GM18502 (cell line): ENCODE results near the gene TMSB10.

Source experiments
- ATAC-seq: cut with Tn5 transposase; IDR thresholded peaks from one replicate; pipeline ENCODE4 v1.9.1; 2021; ENCODE audit warnings: mild to moderate bottlenecking; ENCODE audit not compliant: unreplicated experiment, poor library complexity

Gene TMSB10

DNA sequence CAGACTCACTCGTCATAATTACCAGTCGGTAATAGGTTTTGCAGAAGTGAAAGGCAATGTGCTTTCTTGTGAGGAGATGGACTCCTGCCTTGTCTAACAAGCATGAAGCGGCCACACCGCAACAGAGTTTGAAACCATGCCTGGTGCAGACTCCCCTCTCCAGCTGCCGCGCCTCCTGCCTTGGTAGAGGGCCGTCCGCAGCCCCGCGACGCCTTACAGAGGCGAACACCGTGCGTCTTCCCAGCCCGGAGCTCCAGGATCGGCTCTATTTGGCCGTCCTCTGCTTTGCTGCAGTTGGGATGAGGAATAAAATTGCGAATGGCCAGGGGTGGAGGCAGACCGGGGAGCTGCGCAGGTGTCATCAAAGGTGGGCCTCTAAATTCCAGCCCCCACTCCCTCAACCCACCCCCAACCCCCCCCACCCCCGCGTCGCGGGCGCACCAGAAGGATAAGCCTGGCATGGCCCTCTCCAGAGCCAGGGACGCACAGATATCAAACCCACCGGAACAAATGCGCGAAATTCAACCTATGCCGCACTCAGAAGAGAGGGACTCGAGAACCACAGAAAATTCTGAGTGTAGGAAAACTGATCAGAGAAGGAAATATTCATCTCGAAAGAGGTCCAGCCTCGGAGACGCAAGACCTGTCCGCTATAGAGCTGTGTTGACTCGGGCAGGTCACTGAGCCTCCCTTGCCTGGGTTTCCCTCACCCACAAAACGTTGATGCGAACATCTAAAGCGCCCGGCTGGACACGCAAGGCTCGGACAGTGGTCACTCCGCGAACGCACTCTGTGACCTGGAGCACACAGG is 25.7 kb upstream of the TMSB10 start:
- peak; percentile 59 for ATAC-seq

DNA sequence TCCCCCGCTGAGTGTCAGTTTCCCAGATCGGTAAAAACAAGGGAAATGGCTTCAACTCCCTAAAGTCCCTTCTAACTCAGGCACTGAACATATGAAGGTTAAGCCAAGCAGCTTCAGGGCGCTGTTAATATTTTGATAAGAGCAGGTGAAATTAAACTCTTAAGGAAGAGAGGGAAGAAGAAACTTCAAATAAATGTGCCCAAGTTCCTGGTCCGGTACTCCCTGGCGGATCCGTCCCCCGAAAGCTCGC is 25.1 kb upstream of the TMSB10 start:
- ATAC-seq = no peak

DNA sequence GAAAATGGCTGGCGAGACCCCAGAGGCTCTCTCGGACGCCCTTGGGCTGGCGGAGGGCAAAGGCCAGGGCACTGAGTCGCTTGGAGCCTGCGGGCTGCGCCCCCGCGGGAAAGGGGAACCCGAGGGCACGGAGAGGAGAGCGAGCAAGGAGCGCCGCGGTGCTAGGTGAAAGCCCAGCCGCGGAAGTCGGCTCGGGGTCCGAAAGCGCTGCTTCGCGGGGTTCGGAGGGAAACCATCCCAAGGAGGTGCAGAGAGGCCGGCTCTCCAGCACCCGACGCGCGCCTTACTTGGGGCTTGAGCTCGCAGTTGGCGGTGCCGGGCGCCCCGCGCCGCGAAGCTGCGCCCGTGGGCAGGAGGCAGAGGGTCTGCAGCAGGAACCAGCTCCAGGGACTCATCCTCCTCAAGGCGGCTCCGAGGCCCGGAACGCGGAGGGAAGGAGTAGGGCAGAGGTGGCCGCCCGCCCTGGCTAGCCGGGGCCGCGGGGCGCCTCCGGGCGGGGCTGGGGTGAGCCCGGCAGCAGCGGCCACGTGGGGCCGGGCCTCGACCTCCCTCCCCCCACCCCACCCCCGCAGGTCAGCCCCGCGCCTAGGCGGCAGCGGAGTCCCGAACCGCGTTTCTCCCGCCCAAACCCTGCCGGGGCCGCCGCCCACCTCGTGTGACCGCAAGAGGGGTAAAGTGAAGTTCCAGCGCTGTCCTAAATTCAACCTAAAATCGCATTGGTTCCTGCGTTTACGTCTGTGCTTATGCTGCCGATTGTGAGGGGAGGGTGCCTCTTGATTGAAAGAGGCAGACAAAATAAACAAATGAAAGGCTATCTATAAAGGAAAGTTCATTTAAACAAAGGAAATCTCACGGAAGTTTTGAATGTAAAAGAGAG is 24.6 kb upstream of the TMSB10 start, which contains the start of gene TRABD2A:
Gene TRABD2A (minus strand): TSS at position 440 of the 877 bp plus-strand sequence. CDS start 45 bp downstream, at position 395.
- no peak for ATAC-seq

DNA sequence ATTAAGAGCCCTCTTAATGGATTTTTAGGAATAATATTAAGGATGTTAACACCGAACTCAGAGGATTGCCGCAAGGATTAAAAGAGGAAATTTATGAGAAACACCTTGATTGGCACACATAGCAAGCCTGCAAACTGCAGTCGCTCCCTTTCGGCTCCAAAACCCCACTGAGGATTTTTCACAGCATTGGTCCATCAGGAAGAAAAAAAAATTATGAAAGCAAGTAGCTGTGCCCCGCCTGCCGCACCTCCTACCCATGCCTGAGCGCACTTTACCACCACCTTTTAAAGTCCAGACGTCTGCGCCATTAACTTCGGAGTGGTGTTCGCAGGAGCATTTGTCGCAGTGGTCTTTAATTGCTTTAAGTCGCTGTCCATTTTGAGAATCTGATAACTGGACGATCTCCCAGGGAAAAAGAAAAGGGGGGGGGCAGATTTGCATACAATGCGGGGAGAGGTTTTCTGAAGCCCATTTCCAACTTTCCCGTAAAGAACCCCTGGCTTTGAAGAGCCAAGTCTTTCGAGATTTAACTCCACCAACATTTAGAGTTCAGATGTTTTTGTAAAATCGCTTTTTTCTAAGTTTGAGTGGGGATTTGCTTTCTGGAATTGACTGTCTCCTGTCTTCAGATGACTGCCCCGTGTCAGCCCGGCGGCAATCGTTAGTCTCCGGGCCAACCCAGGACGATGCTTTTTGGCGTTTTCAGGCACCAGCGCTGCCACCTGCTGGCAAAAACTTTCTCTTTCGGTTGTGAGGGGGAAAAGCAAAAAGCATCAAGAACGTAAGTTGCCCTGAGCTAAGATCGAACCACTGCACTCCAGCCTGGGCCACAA is 23.7 kb upstream of the TMSB10 start:
- ATAC-seq = peak; percentile 73

DNA sequence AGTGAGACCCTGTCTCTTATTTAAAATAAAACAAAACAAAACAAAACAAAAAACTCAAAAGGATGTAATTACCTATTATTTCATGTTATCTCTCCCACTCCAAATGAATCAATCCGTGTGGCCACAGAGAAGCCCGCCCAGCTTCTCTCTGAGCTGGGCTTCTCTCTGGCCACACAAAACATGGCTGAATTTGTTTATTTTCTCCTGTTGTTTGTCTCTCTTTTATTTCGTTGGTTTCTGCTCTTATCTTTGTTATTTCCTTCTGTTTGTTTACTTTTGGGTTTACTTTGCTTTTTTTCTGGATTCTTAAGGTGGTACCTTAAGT is 23.1 kb upstream of the TMSB10 start:
- ATAC-seq = no peak

DNA sequence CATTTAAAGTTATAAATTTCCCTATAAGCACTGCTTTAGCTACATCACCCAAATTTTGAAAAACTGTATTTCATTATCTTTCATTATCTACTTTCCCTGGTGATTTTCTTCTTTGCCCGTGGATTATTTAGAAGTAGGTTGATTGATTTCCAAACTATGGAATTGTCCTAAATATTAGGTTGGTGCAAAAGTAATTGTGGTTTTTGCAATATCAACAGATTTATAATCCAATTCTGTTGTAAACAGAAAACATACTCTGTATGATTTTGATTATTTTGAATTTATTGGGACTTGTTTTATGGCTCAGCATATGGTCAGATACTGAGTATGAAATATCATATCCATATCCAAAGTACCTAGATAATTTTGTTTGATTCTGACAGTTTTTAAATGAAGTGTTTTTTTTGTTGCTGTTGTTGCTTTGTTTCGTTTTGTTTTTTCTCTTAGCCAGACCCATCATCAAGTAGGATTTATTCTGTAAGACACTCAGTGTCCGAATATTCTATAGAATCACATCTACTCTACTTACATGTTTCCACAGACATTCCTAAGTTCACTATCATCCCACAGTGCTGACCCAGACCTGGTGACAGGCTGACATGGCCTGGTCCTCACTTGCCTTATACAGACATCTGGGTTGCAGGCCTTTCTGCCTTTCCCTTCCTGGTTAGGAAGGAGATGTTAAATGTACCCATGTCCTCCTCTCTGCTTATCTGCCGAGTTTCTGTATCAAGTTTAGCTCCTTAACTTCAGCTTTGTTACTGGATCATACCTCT is 22.5 kb upstream of the TMSB10 start:
- ATAC-seq = no peak

DNA sequence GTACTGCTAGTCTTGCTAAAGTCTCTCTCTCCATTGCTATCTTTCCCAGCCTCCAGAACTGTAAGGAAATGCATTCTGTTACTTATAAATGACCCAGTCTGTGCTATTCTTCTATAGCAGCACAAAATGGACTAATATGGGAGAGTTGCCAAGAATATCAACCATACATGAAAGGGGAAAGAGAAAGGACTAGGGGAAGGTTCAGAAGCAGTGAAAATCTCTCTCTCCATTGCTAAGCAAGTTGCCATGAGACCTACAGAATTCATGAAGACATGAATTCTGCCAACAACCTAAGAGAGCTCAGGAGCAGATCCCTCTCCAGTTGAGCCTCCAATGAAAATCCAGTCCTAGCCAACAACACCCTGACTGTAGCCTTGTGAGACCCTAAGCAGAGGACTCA is 21.0 kb upstream of the TMSB10 start:
- ATAC-seq = no peak

DNA sequence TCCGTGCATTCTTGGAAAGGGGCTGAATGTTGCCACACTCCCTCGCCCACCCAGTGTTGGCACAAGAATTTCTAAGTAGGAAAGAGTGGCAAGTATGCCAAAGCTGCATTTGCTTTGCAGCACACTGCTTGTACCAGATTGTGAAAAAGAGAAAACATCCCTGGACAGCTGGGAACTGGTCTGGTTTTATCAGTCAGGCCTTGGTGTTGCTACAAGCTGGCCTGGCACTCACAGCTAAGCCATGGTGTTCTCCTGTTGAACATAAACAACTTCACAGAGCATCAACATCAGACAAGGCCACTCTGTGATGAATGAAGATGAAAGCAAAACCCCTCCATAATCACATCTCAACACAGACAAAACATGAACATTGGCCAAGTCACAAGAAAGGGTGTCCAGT is 20.3 kb upstream of the TMSB10 start:
- ATAC-seq = no peak

DNA sequence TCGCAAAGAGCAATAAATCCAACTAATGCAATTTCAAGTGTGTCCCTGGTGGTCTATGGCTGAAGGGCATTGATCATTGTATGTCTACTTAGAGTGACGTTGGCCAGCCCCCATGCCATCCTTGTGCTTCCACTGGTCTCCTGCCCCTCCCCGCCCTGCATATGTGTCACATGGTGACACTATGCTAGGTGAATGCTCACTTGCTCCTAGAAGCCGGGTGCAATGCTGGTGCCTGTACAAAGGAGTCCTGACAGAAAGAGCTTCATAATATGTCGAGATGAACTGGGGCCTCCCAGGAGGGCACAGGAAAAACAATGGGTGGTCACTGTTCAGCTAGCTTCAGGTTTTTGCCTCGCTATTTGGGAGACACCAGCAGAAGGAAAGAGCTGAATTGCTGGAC is 18.7 kb upstream of the TMSB10 start:
- ATAC-seq = no peak

DNA sequence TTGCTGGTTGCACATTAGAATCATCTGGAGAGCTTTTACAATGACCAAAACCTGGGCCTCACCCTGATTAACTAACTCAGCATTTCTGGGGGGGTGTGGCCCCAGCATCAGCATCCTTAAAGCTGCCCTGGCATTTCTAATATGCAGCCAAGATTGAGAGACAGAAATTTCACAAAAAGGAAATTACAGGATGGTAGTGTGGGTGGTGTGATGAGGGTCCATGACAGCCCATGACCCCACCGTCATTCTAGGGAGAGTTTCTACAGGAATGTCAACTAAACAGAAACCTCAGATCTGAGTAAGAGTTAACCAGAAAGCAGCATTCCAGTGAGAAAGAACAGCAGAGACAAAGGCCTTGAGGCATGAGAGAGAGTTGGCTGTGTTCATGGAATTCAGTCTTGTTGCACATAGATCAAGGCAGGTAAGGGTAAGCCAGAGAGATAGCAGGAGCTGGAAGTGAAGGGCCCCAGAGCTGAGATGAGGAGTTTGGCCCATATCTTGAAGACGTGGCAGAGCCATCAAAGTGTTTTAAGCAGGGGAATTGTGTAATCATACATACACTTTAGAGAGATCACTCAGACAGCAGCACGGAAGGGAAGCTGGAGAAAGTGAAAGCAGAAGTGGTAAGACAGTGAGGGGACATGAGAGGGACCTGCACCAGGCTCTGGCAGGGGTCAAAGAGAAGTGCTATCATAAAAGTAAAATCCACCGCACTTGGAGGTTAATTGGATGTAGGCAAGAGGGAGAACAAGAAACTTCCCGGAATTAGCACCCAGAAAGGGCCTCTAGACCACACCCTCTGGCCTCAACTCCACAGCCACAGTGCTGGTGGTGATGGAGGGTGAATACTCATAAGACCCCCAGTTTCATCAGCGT is 16.8 kb upstream of the TMSB10 start:
- peak; percentile 99 for ATAC-seq

DNA sequence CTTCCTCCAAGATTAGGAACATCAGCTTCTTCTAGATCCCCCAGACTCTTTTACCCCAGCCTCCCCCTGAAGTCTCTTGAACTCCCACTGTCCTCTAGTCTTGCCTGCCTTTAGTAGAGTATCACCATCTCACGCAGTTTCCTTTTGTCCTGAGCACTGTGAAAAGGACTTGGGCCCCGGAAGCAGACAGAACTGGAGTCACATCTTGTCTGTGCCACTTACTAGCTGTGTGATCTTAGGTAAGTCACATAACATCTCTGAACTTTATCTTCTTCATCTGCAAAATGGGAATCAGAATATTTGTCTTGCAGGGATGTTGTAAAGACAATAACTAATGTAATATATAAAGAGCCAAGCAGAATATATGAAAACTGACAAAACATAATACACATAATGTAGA is 16.1 kb upstream of the TMSB10 start:
- ATAC-seq = no peak

DNA sequence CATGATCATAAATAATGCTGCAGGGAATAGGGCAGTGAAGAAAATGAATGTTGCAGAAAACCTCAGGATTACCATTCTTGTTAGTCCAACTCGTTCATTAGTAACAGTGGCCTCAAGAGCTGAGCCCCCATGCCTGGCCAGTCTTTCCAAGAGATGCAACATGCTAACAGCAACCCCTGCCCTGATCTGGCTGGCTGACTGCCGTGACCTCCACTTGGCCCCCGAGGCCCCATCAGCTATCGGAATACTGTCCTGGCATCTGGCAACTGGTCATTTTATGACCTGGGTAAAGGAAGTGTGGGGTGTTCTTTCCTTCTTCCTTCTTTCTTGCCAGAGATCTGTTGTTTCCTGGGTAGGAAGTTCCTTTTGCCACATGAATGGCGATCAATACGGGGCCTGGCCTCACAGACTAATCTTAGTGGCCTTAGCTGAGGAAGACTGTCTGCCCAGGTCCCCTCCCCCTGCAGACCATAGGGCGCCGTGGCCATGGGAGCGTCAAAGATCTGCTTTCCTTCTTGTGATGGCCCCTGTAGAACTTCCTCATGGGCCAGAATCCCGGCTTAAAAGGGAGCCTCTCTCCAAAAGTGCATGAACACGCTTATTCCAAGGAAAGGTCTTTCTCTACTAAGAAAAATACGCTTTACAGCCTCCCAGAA is 14.0 kb upstream of the TMSB10 start:
- ATAC-seq = no peak

DNA sequence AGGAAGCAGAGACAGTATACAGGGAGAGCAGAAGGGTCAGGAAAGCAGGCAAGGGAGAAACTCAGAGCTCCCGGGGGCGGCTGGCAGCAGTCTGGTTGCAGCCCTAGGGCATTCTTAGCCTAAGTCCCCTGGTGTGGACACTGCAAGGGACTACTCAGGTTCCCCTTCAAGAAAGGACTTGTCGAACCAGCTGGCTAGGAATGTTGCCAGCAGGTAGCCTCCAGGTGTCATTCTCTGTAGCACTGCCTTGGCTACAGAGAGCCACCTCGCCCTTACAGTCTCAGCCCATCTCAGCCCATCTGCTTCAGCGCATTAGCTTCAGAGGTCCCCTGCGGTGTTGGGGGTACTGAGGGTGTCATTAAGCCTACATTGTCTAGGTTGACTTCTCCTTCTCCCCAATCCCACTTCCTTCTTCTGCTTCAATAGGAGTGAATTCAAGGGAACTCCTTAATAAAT is 11.3 kb upstream of the TMSB10 start:
- ATAC-seq = no peak

DNA sequence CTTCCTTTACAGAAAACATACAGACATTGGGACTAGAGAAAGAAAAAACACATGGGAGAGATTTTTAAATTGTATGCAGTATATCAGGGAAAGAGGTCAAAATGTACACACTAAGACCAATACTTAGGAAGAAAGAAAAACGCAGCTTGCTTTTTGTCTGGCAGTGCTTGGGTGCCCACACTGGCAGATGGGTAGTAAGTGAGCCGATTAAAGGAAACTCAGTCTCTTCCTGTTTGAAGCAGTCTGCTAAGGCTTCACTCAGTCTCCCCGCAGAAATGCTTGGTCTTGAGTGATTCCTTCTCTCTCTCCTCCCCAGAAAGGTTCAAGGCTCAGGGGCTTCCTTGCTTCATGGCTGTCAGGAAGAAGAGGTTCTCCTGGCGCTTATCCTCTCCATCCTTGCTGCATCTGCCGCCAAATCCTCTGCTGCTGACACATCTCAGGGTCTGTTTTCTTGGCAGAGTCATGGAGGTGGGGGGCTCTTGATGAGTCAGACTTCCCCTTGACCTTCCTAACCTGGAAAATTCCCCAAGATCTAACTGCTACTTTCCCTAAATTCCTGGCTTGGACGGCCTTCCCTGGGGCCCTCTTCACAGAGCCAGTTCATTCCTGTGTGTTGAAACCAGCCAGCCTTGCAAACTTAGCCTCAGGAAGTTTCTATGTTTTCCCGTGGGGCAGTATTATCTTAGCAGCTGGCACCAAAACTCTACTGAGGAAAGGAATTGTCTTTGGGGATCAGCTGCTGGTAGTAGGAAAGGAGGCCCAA is 10.5 kb upstream of the TMSB10 start:
- peak; percentile 26 for ATAC-seq

DNA sequence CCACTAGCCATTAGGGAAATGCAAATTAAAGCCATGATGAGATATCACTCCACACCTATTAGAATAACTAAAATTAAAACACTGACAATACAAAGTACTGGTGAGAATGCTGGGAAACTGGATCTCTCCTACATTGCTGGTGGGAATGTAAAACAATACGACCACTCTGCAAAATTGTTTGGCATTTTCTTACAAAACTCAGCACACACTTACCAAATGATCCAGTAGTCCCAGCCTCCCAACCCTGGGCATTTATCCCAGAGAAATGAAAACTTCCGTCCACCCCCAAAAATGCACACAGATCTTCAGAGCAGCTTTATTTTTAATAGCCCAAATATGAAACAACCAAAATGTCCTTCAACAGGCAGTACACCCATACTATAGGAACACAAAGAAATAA is 8.9 kb upstream of the TMSB10 start:
- ATAC-seq = no peak

DNA sequence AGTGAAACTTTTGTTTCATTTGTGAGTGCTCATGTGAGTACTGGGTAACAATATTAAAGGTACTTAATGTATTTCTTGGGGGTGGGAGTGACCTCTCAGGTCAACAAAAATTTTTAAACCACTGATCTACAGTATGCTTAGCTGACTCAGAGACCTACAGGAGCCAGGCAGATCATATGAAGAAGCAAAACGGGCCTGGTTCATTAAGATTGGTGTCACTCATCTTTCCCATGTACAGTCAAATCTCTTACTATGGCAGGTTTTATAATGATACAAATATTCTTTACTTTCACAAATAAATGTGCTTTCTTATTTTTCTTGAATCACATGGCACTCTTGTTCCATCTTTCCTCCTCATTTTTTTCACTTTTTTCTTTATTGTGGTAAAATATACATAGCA is 7.7 kb upstream of the TMSB10 start:
- ATAC-seq = peak; percentile 38

DNA sequence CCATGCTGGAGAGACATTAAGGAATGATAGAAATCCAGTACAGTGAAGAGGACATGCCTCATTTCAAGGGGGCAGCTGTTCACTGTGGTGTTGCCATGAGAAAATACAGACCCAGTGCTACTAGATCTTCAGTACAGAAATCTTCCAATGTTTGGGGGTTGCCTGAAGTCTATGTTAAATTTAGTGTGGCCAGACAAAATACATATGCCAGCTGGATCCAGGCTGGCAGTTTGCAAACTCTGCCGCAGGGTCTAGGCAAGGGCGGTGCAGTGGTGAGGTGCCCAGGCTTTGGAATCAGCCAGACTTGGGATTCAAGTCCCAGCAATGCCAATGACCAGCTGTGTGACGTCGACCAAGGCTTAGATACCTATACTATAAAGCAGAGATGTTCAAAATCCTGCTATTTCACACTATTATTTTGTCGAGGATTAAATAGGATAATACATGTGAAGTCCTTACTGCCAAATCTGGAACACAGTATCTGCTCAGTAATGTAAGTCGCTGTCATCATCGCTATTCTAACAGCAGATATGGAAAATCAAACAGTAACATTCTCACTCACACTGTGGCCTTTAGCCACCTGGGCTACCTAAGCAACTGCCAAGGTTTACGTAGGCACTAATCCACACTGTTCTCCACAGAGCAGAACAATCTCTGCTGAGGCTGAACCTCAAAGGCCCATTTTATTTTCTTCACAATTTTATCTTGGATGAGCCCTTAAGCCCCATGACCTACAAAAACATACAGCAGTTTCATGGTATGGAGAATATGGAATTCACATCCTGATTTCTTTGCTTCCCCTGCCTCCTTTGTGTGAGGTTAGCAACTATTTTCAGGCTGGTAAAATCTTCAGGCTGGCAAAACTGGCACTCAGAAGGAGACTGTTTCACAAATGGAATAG is 5.9 kb upstream of the TMSB10 start:
- ATAC-seq = no peak
